HEK293 (cell line): ENCODE results near the gene SKI.
A peak's percentile ranks its signal among the peaks of the same experiment; 100 is the strongest.

Experiments used
- BCL11A ChIP-seq: fragments of 450-650 bp; formaldehyde crosslinking; IDR thresholded peaks from 2 replicates; pipeline ENCODE4 v1.5.1; 2016; ENCODE audit warnings: low read depth, missing biosample characterization, missing genetic modification characterization
- BCL11B ChIP-seq: fragments of 450-650 bp; formaldehyde crosslinking; IDR thresholded peaks from 2 replicates; pipeline ENCODE4 v1.5.1; 2016; ENCODE audit warnings: low read depth, missing biosample characterization, missing genetic modification characterization
- KLF1 ChIP-seq: fragments of 450-650 bp; formaldehyde crosslinking; IDR thresholded peaks from 2 replicates; pipeline ENCODE4 v1.5.1; 2016; ENCODE audit warnings: missing biosample characterization, missing genetic modification characterization
- KLF16 ChIP-seq: fragments of 450-650 bp; formaldehyde crosslinking; IDR thresholded peaks from 2 replicates; pipeline ENCODE4 v1.5.1; 2017; ENCODE audit warnings: missing biosample characterization, missing genetic modification characterization
- KLF7 ChIP-seq: fragments of 450-650 bp; formaldehyde crosslinking; IDR thresholded peaks from 2 replicates; pipeline ENCODE4 v1.5.1; 2016; ENCODE audit warnings: missing biosample characterization, missing genetic modification characterization, borderline replicate concordance
- KLF9 ChIP-seq: fragments of 450-650 bp; formaldehyde crosslinking; IDR thresholded peaks from 2 replicates; pipeline ENCODE4 v1.5.1; 2016; ENCODE audit warnings: missing biosample characterization, missing genetic modification characterization, low read depth
- SCRT1 ChIP-seq: fragments of 450-650 bp; formaldehyde crosslinking; IDR thresholded peaks from 2 replicates; pipeline ENCODE4 v1.5.1; 2016; ENCODE audit warnings: missing biosample characterization, missing genetic modification characterization, borderline replicate concordance
- SP7 ChIP-seq: fragments of 450-650 bp; formaldehyde crosslinking; IDR thresholded peaks from 2 replicates; pipeline ENCODE4 v1.5.1; 2016; ENCODE audit warnings: missing biosample characterization, missing genetic modification characterization
- ZBTB20 ChIP-seq: fragments of 450-650 bp; formaldehyde crosslinking; IDR thresholded peaks from 2 replicates; pipeline ENCODE4 v1.5.1; 2016; ENCODE audit warnings: missing biosample characterization, missing genetic modification characterization
- ZEB2 ChIP-seq: fragments of 450-650 bp; formaldehyde crosslinking; IDR thresholded peaks from 2 replicates; pipeline ENCODE4 v1.5.1; 2016; ENCODE audit warnings: missing biosample characterization, missing genetic modification characterization
- ZFHX2 ChIP-seq: fragments of 450-650 bp; formaldehyde crosslinking; conservative IDR thresholded peaks from 2 replicates; pipeline ENCODE4 v1.5.1; 2016; ENCODE audit warnings: missing biosample characterization, missing genetic modification characterization
- ZNF184 ChIP-seq: fragments of 450-650 bp; IDR thresholded peaks from 2 replicates; pipeline ENCODE4 v1.5.1; 2018; ENCODE audit warnings: missing biosample characterization, mild to moderate bottlenecking, missing genetic modification characterization
- ZNF221 ChIP-seq: fragments of 450-650 bp; formaldehyde crosslinking; IDR thresholded peaks from 2 replicates; pipeline ENCODE4 v1.5.1; 2017; ENCODE audit warnings: missing biosample characterization, missing genetic modification characterization, borderline replicate concordance
- ZNF585B ChIP-seq: fragments of 450-650 bp; formaldehyde crosslinking; IDR thresholded peaks from 2 replicates; pipeline ENCODE4 v1.5.1; 2016; ENCODE audit warnings: missing biosample characterization, missing genetic modification characterization
- ZNF76 ChIP-seq: fragments of 450-650 bp; formaldehyde crosslinking; IDR thresholded peaks from 2 replicates; pipeline ENCODE4; 2016; ENCODE audit warnings: low read depth, missing biosample characterization, missing genetic modification characterization, borderline replicate concordance
- TF ChIP-seq, protein P1 (sequence below): fragments of 450-650 bp; formaldehyde crosslinking; IDR thresholded peaks from 2 replicates; pipeline ENCODE4 v1.5.1; 2016; ENCODE audit warnings: missing biosample characterization, missing genetic modification characterization
- TF ChIP-seq, protein P2 (sequence below): fragments of 450-650 bp; formaldehyde crosslinking; IDR thresholded peaks from 2 replicates; pipeline ENCODE4 v1.5.1; 2016; ENCODE audit warnings: missing biosample characterization, missing genetic modification characterization
- TF ChIP-seq, protein P3 (sequence below): fragments of 450-650 bp; formaldehyde crosslinking; IDR thresholded peaks from 2 replicates; pipeline ENCODE4 v1.5.1; 2017; ENCODE audit warnings: missing biosample characterization, missing genetic modification characterization
- TF ChIP-seq, protein P4 (sequence below): fragments of 450-650 bp; formaldehyde crosslinking; IDR thresholded peaks from 2 replicates; pipeline ENCODE4 v1.5.1; 2017; ENCODE audit warnings: missing biosample characterization, missing genetic modification characterization
- TF ChIP-seq, protein P5 (sequence below): fragments of 450-650 bp; formaldehyde crosslinking; IDR thresholded peaks from 2 replicates; pipeline ENCODE4 v1.5.1; 2016; ENCODE audit warnings: missing biosample characterization, missing genetic modification characterization, low read depth
- TF ChIP-seq, protein P6 (sequence below): fragments of 450-650 bp; formaldehyde crosslinking; IDR thresholded peaks from 2 replicates; pipeline ENCODE4 v1.5.1; 2016; ENCODE audit warnings: missing biosample characterization, missing genetic modification characterization
- TF ChIP-seq, protein P7 (sequence below): fragments of 450-650 bp; formaldehyde crosslinking; IDR thresholded peaks from 2 replicates; pipeline ENCODE4 v1.5.1; 2016; ENCODE audit warnings: missing biosample characterization, missing genetic modification characterization, borderline replicate concordance

SKI gene

DNA sequence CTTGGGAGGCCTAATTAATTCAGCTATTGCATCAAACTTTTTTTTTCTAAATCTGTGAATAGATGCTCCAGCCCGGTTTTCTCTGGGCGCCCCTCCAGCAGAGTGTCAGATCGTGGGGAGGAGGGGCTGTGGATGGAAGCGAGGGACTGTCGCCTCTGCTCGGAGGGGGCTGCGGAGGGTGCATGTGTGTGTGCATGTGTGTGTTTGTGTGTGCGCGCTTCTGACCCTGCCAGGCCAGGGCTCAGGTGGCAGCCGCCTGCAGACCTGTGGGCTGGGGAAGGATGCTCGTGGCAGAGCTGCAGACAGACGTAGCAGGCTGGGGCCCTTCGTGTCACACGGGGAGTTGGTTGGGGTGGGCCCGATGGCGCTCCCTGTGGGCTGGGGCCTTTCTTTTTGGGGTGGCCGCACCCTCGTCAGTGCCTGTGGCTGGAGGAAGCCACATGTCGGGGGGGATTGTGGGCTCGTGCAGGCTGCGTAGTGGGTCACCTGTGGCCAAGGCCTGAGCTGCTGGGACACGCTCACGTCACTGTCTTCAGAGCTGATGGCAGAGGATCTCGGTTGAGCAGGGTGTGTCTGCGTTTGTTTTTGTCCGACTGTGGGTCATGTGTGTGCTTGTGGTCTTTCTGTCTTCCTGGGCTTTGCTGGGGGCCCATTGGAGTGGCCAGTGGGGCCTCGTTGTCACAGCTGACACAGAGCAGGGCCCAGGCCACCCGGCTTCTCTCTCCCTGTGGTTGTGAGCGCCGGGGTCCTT lies 2.8 kb downstream of the SKI start (continued):
- TF ChIP-seq, protein P1, sequence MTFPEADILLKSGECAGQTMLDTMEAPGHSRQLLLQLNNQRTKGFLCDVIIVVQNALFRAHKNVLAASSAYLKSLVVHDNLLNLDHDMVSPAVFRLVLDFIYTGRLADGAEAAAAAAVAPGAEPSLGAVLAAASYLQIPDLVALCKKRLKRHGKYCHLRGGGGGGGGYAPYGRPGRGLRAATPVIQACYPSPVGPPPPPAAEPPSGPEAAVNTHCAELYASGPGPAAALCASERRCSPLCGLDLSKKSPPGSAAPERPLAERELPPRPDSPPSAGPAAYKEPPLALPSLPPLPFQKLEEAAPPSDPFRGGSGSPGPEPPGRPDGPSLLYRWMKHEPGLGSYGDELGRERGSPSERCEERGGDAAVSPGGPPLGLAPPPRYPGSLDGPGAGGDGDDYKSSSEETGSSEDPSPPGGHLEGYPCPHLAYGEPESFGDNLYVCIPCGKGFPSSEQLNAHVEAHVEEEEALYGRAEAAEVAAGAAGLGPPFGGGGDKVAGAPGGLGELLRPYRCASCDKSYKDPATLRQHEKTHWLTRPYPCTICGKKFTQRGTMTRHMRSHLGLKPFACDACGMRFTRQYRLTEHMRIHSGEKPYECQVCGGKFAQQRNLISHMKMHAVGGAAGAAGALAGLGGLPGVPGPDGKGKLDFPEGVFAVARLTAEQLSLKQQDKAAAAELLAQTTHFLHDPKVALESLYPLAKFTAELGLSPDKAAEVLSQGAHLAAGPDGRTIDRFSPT: peak; percentile 51
- TF ChIP-seq SP7 (tag by site-specific recombination) (no peak), SCRT1 (tag by site-specific recombination) (peak; percentile 84), KLF7 (tag by site-specific recombination) (peak; percentile 11; the same call in 1 of the 2 replicates), ZNF184 (tag by site-specific recombination) (no peak), KLF16 (tag by site-specific recombination) (peak; percentile 64), ZEB2 (tag by site-specific recombination) (peak; percentile 34; the same call in 1 of the 2 replicates), KLF1 (tag by site-specific recombination) (peak; percentile 83), BCL11B (tag by site-specific recombination) (peak; percentile 79), ZNF221 (no peak), ZBTB20 (tag by site-specific recombination) (peak; percentile 88), ZFHX2 (tag by site-specific recombination) (peak; percentile 23; the same call in 1 of the 2 replicates), BCL11A (peak; percentile 75; the same call in 1 of the 2 replicates), ZNF585B (no peak), KLF9 (tag by site-specific recombination) (peak; percentile 28), ZNF76 (tag by site-specific recombination) (peak; percentile 80)
- TF ChIP-seq, protein P2, sequence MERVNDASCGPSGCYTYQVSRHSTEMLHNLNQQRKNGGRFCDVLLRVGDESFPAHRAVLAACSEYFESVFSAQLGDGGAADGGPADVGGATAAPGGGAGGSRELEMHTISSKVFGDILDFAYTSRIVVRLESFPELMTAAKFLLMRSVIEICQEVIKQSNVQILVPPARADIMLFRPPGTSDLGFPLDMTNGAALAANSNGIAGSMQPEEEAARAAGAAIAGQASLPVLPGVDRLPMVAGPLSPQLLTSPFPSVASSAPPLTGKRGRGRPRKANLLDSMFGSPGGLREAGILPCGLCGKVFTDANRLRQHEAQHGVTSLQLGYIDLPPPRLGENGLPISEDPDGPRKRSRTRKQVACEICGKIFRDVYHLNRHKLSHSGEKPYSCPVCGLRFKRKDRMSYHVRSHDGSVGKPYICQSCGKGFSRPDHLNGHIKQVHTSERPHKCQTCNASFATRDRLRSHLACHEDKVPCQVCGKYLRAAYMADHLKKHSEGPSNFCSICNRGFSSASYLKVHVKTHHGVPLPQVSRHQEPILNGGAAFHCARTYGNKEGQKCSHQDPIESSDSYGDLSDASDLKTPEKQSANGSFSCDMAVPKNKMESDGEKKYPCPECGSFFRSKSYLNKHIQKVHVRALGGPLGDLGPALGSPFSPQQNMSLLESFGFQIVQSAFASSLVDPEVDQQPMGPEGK (tag by site-specific recombination): peak; percentile 79; the same call in 1 of the 2 replicates
- TF ChIP-seq, protein P3, sequence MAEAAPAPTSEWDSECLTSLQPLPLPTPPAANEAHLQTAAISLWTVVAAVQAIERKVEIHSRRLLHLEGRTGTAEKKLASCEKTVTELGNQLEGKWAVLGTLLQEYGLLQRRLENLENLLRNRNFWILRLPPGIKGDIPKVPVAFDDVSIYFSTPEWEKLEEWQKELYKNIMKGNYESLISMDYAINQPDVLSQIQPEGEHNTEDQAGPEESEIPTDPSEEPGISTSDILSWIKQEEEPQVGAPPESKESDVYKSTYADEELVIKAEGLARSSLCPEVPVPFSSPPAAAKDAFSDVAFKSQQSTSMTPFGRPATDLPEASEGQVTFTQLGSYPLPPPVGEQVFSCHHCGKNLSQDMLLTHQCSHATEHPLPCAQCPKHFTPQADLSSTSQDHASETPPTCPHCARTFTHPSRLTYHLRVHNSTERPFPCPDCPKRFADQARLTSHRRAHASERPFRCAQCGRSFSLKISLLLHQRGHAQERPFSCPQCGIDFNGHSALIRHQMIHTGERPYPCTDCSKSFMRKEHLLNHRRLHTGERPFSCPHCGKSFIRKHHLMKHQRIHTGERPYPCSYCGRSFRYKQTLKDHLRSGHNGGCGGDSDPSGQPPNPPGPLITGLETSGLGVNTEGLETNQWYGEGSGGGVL (tag by site-specific recombination): peak; percentile 58; the same call in 1 of the 2 replicates
- TF ChIP-seq, protein P4, sequence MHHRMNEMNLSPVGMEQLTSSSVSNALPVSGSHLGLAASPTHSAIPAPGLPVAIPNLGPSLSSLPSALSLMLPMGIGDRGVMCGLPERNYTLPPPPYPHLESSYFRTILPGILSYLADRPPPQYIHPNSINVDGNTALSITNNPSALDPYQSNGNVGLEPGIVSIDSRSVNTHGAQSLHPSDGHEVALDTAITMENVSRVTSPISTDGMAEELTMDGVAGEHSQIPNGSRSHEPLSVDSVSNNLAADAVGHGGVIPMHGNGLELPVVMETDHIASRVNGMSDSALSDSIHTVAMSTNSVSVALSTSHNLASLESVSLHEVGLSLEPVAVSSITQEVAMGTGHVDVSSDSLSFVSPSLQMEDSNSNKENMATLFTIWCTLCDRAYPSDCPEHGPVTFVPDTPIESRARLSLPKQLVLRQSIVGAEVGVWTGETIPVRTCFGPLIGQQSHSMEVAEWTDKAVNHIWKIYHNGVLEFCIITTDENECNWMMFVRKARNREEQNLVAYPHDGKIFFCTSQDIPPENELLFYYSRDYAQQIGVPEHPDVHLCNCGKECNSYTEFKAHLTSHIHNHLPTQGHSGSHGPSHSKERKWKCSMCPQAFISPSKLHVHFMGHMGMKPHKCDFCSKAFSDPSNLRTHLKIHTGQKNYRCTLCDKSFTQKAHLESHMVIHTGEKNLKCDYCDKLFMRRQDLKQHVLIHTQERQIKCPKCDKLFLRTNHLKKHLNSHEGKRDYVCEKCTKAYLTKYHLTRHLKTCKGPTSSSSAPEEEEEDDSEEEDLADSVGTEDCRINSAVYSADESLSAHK: no peak
- TF ChIP-seq, protein P5, sequence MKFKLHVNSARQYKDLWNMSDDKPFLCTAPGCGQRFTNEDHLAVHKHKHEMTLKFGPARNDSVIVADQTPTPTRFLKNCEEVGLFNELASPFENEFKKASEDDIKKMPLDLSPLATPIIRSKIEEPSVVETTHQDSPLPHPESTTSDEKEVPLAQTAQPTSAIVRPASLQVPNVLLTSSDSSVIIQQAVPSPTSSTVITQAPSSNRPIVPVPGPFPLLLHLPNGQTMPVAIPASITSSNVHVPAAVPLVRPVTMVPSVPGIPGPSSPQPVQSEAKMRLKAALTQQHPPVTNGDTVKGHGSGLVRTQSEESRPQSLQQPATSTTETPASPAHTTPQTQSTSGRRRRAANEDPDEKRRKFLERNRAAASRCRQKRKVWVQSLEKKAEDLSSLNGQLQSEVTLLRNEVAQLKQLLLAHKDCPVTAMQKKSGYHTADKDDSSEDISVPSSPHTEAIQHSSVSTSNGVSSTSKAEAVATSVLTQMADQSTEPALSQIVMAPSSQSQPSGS (tag by site-specific recombination): peak; percentile 15; the same call in 1 of the 2 replicates
- TF ChIP-seq, protein P6, sequence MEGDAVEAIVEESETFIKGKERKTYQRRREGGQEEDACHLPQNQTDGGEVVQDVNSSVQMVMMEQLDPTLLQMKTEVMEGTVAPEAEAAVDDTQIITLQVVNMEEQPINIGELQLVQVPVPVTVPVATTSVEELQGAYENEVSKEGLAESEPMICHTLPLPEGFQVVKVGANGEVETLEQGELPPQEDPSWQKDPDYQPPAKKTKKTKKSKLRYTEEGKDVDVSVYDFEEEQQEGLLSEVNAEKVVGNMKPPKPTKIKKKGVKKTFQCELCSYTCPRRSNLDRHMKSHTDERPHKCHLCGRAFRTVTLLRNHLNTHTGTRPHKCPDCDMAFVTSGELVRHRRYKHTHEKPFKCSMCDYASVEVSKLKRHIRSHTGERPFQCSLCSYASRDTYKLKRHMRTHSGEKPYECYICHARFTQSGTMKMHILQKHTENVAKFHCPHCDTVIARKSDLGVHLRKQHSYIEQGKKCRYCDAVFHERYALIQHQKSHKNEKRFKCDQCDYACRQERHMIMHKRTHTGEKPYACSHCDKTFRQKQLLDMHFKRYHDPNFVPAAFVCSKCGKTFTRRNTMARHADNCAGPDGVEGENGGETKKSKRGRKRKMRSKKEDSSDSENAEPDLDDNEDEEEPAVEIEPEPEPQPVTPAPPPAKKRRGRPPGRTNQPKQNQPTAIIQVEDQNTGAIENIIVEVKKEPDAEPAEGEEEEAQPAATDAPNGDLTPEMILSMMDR (tag by site-specific recombination): peak; percentile 67
- TF ChIP-seq, protein P7, sequence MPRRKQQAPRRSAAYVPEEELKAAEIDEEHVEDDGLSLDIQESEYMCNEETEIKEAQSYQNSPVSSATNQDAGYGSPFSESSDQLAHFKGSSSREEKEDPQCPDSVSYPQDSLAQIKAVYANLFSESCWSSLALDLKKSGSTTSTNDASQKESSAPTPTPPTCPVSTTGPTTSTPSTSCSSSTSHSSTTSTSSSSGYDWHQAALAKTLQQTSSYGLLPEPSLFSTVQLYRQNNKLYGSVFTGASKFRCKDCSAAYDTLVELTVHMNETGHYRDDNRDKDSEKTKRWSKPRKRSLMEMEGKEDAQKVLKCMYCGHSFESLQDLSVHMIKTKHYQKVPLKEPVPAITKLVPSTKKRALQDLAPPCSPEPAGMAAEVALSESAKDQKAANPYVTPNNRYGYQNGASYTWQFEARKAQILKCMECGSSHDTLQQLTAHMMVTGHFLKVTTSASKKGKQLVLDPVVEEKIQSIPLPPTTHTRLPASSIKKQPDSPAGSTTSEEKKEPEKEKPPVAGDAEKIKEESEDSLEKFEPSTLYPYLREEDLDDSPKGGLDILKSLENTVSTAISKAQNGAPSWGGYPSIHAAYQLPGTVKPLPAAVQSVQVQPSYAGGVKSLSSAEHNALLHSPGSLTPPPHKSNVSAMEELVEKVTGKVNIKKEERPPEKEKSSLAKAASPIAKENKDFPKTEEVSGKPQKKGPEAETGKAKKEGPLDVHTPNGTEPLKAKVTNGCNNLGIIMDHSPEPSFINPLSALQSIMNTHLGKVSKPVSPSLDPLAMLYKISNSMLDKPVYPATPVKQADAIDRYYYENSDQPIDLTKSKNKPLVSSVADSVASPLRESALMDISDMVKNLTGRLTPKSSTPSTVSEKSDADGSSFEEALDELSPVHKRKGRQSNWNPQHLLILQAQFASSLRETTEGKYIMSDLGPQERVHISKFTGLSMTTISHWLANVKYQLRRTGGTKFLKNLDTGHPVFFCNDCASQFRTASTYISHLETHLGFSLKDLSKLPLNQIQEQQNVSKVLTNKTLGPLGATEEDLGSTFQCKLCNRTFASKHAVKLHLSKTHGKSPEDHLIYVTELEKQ: peak; percentile 32; the same call in 1 of the 2 replicates
